Omental fat pad (tissue), 4 donors: Measurements from ENCODE around the gene ACTR1A. TPM values are rescaled to one million over a fixed set of nuclear protein-coding genes. Genes with fewer than 3 reads are reported as not detected.

Experiments
- ATAC-seq: fragments of 150-250 bp; one replicate; pipeline ENCODE4 v1.9.1; 2016; ENCODE audit warnings: mild to moderate bottlenecking, moderate library complexity; ENCODE audit not compliant: low FRiP score
- DNase-seq: peaks from one replicate; pipeline ENCODE4 v3.0.0-alpha.2; 2019; ENCODE audit warnings: low spot score
- total RNA-seq, 4 donors: library from RNA; depleted of rRNA; stranded (reverse); fragments of >200 nt; gene quantifications; one replicate each; pipeline ENCODE4 v1.1.0, GENCODE V29; 2016
- TF ChIP-seq, protein P1 (sequence below), 3 donors: fragments of 450-650 bp; IDR thresholded peaks; one replicate each; pipeline ENCODE4 v1.5.1; 2016 to 2017; ENCODE audit warnings: antibody characterized with exemption in 3 of 3, mild to moderate bottlenecking in 3 of 3, moderate library complexity in 2 of 3

The ACTR1A gene
- total RNA-seq, result 100 to 1,000 TPM in 3 of 4 donors, 10 to 100 TPM in 1; 81.8 to 117 (median 113) TPM

DNA sequence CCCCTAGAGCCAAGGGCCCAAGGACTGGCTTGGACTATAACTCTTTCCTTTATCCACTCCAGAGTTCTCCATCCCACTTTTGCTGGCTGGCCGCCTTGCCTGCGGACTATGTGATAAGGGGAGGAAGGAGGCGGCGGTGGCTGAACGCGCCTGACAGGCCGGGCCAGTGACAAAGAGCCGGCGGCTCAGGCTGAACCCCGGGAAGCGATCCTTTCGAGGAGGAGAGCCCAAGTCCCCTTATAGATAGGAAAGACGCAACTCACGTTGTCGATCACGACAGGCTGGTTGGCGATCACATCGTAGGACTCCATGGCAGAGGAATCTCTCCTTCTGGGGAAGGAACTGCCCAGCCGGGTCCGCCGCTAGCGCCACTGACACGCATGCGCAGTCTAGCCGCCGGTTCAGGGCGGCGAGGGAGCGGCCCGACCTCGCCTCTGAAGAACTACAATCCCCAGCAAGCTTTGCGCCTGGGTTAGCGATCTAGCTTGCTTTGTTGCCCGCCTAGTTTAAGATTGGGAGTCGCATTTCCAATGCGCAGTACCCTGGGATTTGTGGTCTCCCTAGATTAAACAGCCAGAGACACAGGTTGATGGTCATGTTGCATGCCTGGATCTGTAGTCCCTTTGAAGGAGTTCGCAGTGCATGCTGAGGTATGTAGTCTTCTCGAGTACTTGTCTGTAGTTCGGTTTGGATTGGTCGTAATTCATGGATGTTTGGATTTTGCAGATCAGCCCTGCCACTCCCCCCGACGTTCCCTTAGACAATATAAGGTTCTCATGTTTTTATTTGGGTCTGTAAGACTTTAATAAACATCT is at the start of gene ACTR1A:
Gene ACTR1A, minus strand, starts transcription at position 376 of the 815 bp plus-strand sequence. Its CDS starts 65 bp downstream, at position 311.
- TF ChIP-seq, protein P1, sequence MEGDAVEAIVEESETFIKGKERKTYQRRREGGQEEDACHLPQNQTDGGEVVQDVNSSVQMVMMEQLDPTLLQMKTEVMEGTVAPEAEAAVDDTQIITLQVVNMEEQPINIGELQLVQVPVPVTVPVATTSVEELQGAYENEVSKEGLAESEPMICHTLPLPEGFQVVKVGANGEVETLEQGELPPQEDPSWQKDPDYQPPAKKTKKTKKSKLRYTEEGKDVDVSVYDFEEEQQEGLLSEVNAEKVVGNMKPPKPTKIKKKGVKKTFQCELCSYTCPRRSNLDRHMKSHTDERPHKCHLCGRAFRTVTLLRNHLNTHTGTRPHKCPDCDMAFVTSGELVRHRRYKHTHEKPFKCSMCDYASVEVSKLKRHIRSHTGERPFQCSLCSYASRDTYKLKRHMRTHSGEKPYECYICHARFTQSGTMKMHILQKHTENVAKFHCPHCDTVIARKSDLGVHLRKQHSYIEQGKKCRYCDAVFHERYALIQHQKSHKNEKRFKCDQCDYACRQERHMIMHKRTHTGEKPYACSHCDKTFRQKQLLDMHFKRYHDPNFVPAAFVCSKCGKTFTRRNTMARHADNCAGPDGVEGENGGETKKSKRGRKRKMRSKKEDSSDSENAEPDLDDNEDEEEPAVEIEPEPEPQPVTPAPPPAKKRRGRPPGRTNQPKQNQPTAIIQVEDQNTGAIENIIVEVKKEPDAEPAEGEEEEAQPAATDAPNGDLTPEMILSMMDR (IDR thresholded peaks at IDR 0.05), result no peak
- DNase-seq, result peak; percentile 75
- peak; percentile 83 for ATAC-seq

DNA sequence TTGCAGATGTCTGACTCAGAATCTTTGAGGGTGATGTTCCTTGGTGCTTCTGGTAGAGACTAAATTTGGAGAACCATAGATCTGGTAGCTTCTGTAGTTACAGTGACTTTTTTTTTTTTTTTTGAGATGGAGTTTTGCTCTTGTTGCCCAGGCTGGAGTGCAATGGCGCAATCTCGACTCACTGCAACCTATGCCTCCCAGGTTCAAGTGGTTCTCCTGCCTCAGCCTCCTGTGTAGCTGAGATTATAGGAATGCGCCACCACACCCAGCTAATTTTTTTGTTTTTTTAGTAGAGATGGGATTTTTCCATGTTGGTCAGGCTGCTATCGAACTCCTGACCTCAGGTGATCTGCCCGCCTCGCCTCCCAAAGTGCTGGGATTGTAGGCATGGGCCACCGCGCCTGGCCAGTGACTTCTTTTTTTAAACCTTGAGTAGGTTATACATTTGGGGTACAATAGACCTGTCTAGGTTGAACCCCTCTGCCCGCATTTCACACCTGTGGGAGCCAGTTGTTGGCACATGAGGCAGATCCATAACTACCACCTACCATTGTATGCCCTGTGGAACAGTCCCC is 48.2 kb upstream of the ACTR1A start:
- ATAC-seq (no peak), DNase-seq (no peak)
- TF ChIP-seq, protein P1 (IDR thresholded peaks at IDR 0.05), result no peak

DNA sequence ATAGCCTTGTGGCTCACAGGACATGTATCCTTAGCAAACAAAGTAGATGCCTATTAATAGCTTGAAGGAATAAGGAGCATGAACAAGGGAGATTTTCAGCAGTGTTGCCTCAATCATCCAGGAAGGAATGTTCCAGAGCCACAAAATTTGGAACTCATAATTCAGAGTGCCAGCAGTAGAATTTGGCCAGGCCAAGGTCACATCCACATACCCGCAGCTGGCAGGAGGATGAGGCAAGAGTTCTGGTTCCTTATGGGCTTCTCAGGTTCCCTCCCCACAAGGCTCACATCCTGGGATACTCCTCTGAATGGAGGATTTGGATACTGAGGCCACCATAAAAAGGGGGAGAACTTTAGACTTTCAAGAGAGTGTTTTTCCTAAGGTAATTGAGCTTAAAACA is 47.0 kb upstream of the ACTR1A start:
- DNase-seq (no peak), ATAC-seq (no peak)
- TF ChIP-seq, protein P1 (IDR thresholded peaks at IDR 0.05), result no peak

DNA sequence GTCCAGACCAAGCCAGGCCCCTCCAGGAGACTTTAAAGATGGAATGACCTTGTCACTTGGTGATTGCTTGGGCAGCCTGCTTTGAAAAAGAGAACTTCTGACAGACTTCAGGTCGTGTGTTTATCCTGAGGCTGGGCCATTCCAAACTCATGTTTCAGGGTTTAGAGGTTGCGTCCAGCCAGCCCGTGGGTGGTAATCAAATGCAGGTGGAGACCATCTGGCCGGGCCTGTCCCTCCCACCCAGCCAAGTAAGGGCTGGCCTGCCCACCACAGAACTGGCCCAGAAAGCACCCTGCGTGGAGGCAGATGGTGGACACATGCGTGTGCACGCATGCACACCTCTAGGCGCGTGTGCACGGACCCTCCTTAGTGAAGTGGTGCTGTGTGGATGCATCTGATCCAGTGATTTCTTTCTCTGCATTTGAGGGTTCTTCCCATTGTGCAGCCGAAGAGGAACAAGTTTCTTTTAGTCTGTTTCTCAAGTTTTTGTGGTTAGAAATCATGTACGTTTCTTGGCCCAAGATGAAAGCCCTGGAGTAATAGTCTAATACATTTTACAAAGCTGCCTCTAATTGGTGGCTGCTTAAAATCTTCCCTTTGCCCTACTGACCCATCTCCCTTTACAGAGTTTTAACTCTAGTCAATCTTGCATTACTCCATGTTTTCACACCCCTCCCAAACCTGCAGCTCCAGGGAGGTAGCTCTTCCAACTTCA is 44.3 kb upstream of the ACTR1A start:
- TF ChIP-seq, protein P1 (IDR thresholded peaks at IDR 0.05), result no peak
- no peak for DNase-seq
- no peak for ATAC-seq

DNA sequence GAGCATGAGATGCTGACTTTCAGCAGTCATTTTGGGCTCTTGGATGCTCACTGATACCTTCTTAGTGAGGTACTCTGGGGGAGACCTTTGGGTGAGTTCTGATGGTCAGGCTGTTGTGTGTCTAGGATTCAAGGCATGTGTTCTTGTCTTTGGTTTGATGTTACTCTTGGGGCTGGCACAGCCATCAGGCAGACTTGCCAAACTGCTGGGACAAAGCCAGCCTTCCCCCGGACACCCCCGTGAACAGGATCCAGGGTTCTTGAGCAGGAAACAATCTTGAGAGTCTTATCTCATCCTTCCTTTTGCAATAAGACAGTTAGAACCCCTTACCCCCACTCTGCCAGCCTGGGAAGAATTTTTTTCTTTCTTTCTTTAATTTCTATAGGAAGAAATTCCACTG is 43.5 kb upstream of the ACTR1A start:
- no peak for ATAC-seq
- no peak for DNase-seq
- TF ChIP-seq, protein P1 (IDR thresholded peaks at IDR 0.05), result no peak

DNA sequence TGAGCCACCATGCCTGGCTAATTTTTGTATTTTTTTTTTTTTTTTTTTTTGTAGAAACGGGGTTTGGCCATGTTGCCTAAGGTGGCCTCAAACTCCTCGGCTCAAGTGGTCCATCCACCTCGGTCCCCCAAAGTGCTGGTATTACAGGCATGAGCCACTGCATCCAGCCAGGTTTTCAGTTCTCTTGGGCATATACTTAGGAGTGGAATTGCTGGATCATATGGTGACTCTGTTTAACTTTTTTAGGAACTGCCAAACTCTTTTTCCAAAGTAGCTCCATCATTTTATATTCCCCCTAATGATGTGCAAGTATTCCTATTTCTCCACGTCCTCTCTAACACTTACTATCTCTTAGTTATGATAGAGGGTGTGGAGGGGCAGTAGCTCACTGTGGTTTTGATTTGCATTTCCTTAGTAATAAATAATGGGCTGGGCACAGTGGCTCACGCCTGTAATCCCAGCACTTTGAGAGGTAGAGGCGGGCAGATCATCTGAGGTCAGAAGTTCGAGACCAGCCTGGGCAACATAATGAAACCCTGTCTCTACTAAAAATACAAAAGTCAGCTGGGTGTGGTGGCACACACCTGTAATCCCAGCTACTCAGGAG is 42.9 kb upstream of the ACTR1A start:
- ATAC-seq, result no peak
- TF ChIP-seq, protein P1 (IDR thresholded peaks at IDR 0.05), result no peak
- DNase-seq, result no peak
